ENCODE results near the gene ARMS2. TPM values are rescaled to one million over a fixed set of nuclear protein-coding genes. Genes with fewer than 3 reads are reported as not detected.

Gene ARMS2
- total RNA-seq, 1 donor from 2014 or later, result not detected

DNA sequence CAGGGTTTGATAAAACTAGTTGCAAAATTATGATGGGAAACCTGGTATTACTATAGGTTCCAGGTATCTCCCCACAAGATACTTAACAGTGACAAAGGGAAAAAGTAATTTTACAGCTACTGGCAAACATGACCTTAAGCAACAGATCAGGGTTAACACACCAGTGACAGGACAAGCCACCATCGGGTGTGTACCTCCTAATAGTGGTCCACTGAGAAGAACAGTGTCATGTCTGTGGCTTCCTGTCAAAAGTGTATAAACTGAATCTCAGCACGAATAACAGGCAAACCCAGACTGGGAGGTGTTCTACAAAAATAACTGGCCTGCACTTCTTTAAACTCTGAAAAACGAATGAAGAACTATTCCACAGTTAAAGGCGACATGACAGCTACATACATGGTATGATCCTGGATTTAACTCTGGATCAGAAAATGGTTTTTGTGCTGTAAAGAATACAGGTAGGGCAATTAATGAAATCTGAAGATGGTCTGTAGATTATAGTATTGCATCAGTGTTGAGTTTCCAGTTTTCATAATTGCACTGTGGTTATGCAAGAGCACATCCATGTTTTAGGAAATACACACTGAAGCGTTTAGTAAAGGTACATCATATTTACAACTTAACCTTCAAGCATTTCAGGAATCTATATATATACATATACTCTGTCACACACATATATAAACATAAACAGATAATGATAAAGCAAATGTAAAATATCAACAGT, 32.0 kb upstream of the ARMS2 start:
- Mint-ChIP-seq H3K4me1 (ENCODE audit: unreplicated experiment) (peaks cover 35% of the 10 kb centered on the region), H3K36me3 (ENCODE audit: unreplicated experiment) (peaks cover 58% of the 10 kb centered on the region), H3K27ac (ENCODE audit: unreplicated experiment) (no peak overlapping the region), H3K4me3 (ENCODE audit: unreplicated experiment) (no peak overlapping the region), H3K9me3 (ENCODE audit: unreplicated experiment) (no peaks in the 10 kb centered on the region), H3K27me3 (ENCODE audit: unreplicated experiment) (no peaks in the 10 kb centered on the region)
- no peak for DNase-seq (ENCODE audit: extremely low spot score, unreplicated experiment)
- TF ChIP-seq, protein P1, sequence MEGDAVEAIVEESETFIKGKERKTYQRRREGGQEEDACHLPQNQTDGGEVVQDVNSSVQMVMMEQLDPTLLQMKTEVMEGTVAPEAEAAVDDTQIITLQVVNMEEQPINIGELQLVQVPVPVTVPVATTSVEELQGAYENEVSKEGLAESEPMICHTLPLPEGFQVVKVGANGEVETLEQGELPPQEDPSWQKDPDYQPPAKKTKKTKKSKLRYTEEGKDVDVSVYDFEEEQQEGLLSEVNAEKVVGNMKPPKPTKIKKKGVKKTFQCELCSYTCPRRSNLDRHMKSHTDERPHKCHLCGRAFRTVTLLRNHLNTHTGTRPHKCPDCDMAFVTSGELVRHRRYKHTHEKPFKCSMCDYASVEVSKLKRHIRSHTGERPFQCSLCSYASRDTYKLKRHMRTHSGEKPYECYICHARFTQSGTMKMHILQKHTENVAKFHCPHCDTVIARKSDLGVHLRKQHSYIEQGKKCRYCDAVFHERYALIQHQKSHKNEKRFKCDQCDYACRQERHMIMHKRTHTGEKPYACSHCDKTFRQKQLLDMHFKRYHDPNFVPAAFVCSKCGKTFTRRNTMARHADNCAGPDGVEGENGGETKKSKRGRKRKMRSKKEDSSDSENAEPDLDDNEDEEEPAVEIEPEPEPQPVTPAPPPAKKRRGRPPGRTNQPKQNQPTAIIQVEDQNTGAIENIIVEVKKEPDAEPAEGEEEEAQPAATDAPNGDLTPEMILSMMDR (IDR thresholded peaks at IDR 0.05), result no peak

DNA sequence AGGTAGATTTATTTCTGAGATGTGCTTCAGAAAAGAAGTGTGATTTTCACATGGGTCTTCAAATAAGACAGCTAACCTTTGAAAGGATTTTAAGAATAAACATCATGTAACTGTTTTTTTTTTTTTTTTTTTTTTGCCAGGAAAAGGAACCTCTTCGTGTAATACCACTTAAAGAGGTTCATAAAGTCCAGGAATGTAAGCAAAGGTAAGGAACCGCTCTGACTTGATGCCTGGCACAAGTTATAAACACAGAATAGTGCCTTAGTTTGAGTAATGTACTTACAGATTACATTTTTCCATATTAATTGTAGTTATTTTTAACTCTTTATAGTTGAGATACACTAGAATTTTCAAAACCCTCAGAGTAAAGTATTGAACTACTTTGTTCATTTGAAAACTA, 30.4 kb upstream of the ARMS2 start:
- peaks cover 54% of the 10 kb centered on the region for H3K36me3 Mint-ChIP-seq (ENCODE audit: unreplicated experiment)

DNA sequence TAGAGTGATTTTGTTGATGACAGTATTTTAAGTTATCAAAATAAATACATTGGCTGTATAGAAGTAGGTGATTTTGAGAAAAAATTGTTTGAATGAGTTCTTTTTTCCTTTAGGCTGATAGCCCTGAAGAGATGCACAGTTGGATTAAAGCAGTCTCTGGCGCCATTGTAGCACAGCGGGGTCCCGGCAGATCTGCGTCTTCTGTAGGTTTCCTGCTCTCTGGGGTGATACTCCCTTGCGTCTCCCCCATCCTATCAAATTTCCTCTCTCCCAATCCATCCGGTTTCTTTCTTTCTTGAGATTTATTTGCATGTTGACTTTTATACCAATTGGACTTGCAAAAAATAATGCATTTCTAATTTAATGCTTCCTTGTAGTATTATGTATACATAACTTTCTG, 27.6 kb upstream of the ARMS2 start:
- no peak overlapping the region for H3K4me3 Mint-ChIP-seq (ENCODE audit: unreplicated experiment)
- DNase-seq (ENCODE audit: extremely low spot score, unreplicated experiment), result no peak
- no peaks in the 10 kb centered on the region for H3K27me3 Mint-ChIP-seq (ENCODE audit: unreplicated experiment)
- peaks cover 4% of the 10 kb centered on the region for H3K4me1 Mint-ChIP-seq (ENCODE audit: unreplicated experiment)
- TF ChIP-seq, protein P1 (IDR thresholded peaks at IDR 0.05), result no peak
- no peaks in the 10 kb centered on the region for H3K9me3 Mint-ChIP-seq (ENCODE audit: unreplicated experiment)
- no peak overlapping the region for H3K27ac Mint-ChIP-seq (ENCODE audit: unreplicated experiment)
- peaks cover 56% of the 10 kb centered on the region for H3K36me3 Mint-ChIP-seq (ENCODE audit: unreplicated experiment)

More for the DNA sequence above, 30.4 kb upstream of the ARMS2 start:
- no peaks in the 10 kb centered on the region for H3K27me3 Mint-ChIP-seq (ENCODE audit: unreplicated experiment)
- no peak overlapping the region for H3K27ac Mint-ChIP-seq (ENCODE audit: unreplicated experiment)
- TF ChIP-seq, protein P1 (IDR thresholded peaks at IDR 0.05), result no peak
- H3K4me3 Mint-ChIP-seq (ENCODE audit: unreplicated experiment), result no peak overlapping the region
- peaks cover 28% of the 10 kb centered on the region for H3K4me1 Mint-ChIP-seq (ENCODE audit: unreplicated experiment)
- no peaks in the 10 kb centered on the region for H3K9me3 Mint-ChIP-seq (ENCODE audit: unreplicated experiment)
- no peak for DNase-seq (ENCODE audit: extremely low spot score, unreplicated experiment)

DNA sequence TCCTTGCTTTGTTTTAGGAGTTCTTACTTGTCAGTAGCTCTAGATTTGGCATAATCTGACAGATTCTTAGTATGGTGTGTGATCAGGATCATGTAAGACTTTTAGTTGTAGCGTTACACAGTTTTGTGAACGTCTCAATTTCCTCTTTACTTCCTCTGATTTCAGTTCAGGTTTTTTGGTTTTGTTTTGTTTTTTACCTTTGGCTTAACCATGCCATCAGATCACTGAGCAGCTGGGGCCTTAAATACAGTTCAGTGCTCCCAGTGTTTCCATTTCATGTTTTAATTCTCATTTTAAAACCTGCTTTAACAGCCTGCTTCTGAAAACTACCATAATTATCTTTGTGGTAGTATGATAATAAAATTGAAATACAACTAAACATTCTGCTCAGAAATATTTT, 27.2 kb upstream of the ARMS2 start:
- TF ChIP-seq, protein P1 (IDR thresholded peaks at IDR 0.05), result no peak

DNA sequence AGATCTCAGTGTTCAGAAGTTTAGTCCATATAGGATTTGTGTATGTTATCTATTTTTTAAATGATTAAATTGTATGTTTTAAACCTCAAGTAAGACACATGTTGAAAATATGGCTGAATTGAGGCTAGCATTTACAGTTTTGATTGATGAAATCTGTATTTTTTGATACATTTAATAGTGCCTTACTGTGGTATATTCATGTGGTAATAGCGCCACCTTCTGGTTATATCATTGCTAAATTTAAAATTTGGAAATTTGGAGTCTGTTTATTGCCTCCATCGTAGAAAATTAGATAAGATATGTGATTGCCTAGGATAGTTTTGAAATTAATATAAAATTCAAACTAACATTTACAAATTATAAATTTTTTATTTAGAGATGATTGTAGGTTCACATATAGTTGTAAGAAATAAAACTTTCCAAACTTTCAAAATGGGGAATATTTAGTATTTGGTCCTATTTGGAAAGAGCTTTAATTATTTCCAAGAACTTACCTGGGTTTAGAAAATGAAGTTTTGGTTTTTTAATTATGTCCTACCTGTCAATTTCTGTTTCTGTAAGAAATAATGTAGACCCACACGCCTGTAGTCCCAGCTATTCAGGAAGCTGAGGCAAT, 19.1 kb upstream of the ARMS2 start:
- TF ChIP-seq, protein P1 (IDR thresholded peaks at IDR 0.05), result peak; percentile 75
- Mint-ChIP-seq H3K27ac (ENCODE audit: unreplicated experiment) (no peak overlapping the region), H3K36me3 (ENCODE audit: unreplicated experiment) (peaks cover 34% of the 10 kb centered on the region), H3K4me3 (ENCODE audit: unreplicated experiment) (no peak overlapping the region), H3K4me1 (ENCODE audit: unreplicated experiment) (no peaks in the 10 kb centered on the region), H3K9me3 (ENCODE audit: unreplicated experiment) (peaks cover 5% of the 10 kb centered on the region), H3K27me3 (ENCODE audit: unreplicated experiment) (no peaks in the 10 kb centered on the region)
- DNase-seq (ENCODE audit: extremely low spot score, unreplicated experiment), result no peak

More for the DNA sequence above, 27.2 kb upstream of the ARMS2 start:
- no peak overlapping the region for H3K4me3 Mint-ChIP-seq (ENCODE audit: unreplicated experiment)
- no peaks in the 10 kb centered on the region for H3K27me3 Mint-ChIP-seq (ENCODE audit: unreplicated experiment)
- H3K27ac Mint-ChIP-seq (ENCODE audit: unreplicated experiment), result no peak overlapping the region
- DNase-seq (ENCODE audit: extremely low spot score, unreplicated experiment), result no peak
- peaks cover 2% of the 10 kb centered on the region for H3K4me1 Mint-ChIP-seq (ENCODE audit: unreplicated experiment)
- no peaks in the 10 kb centered on the region for H3K9me3 Mint-ChIP-seq (ENCODE audit: unreplicated experiment)
- H3K36me3 Mint-ChIP-seq (ENCODE audit: unreplicated experiment), result peaks cover 56% of the 10 kb centered on the region
